Gastroesophageal sphincter (tissue), 4 donors: ENCODE measurements around the gene ICE1. TPM values are rescaled to one million over a fixed set of nuclear protein-coding genes. Genes with fewer than 3 reads are reported as not detected.

Source experiments
- ATAC-seq: fragments of 150-250 bp; one replicate; pipeline ENCODE4 v1.9.1; 2016; ENCODE audit warnings: mild to moderate bottlenecking, moderate library complexity
- H3K27ac ChIP-seq, 4 donors: fragments of 200-600 bp; sonication (generic) in 3 of 4; 1 replicate in 3 of 4; 2 replicates in 1 of 4; pipeline ENCODE4 v1.5.1; 2016 to 2019
- H3K27me3 ChIP-seq: fragments of 200-600 bp; sonication (generic); one replicate; pipeline ENCODE4 v1.5.1; 2019
- H3K36me3 ChIP-seq, 2 donors: fragments of 200-600 bp; sonication (generic); one replicate each; pipeline ENCODE4 v1.5.1; 2019; ENCODE audit warnings: control low read depth in 1 of 2
- H3K4me1 ChIP-seq, 3 donors: fragments of 200-600 bp; sonication (generic); 1 replicate in 2 of 3; 2 replicates in 1 of 3; pipeline ENCODE4 v1.5.1; 2016 to 2019; ENCODE audit warnings: control low read depth in 2 of 3
- H3K4me3 ChIP-seq, 2 donors: fragments of 200-600 bp; sonication (generic); one replicate each; pipeline ENCODE4 v1.5.1; 2019; ENCODE audit warnings: mild to moderate bottlenecking in 1 of 2, moderate library complexity in 1 of 2
- H3K9me3 ChIP-seq, 3 donors: fragments of 200-600 bp; sonication (generic); one replicate each; pipeline ENCODE4 v1.5.1; 2017 to 2019; ENCODE audit warnings: control low read depth in 2 of 3
- CTCF ChIP-seq, 4 experiments: fragments of 200-600 bp in 2 of 4; fragments of 450-650 bp in 2 of 4; sonication (generic) in 1 of 4; IDR thresholded peaks; one replicate each; pipeline ENCODE4 v1.5.1; 2017 to 2019; ENCODE audit warnings: antibody characterized with exemption in 4 of 4, mild to moderate bottlenecking in 2 of 4, moderate library complexity in 2 of 4
- EP300 ChIP-seq: sonication (generic); formaldehyde crosslinking; IDR thresholded peaks from one replicate; pipeline ENCODE4 v1.6.1; 2017; ENCODE audit warnings: antibody characterized with exemption, mild to moderate bottlenecking
- POLR2A ChIP-seq, 2 donors: fragments of 450-650 bp; IDR thresholded peaks; one replicate each; pipeline ENCODE4 v1.6.1; 2017; ENCODE audit warnings: antibody characterized with exemption in 2 of 2, mild to moderate bottlenecking in 2 of 2, moderate library complexity in 1 of 2
- POLR2AphosphoS5 ChIP-seq: sonication (generic); formaldehyde crosslinking; IDR thresholded peaks from one replicate; pipeline ENCODE4 v1.6.1; 2017; ENCODE audit warnings: antibody characterized with exemption
- WGBS, 2 donors: methylation state at CpG; one replicate each; pipeline ENCODE4 v1.1.5; 2018; ENCODE audit warnings: low coverage in 1 of 2; 5-methylcytosine and 5-hydroxymethylcytosine counted together
- total RNA-seq, 4 donors: library from RNA; depleted of rRNA; stranded (reverse); fragments of >200 nt; gene quantifications; one replicate each; pipeline ENCODE4 v1.1.0, GENCODE V29; 2016

Gene ICE1
- total RNA-seq, 4 donors from 2014 or later = 28.0 to 41.6 (median 34.7) TPM

- WGBS, 2 donors = 85 to 92% methylated on average over 1 to 5 of the region's 5 CpGs
- H3K27ac ChIP-seq = no peak overlapping the region
- ATAC-seq = no peak
- no peaks in the 10 kb centered on the region for H3K4me1 ChIP-seq
- H3K4me3 ChIP-seq = no peak overlapping the region
- no peak for TF ChIP-seq POLR2A (IDR thresholded peaks at IDR 0.05)
- no peak for TF ChIP-seq POLR2AphosphoS5
- no peak for TF ChIP-seq EP300
- no peak for TF ChIP-seq CTCF (IDR thresholded peaks at IDR 0.05)
- no peaks in the 10 kb centered on the region for H3K9me3 ChIP-seq
- no peaks in the 10 kb centered on the region for H3K27me3 ChIP-seq
- H3K36me3 ChIP-seq = peaks cover 6 to 97% of the 10 kb centered on the region in 2 donors
These were observed 34.4 kb downstream of the ICE1 start for GRCh38 chr5:5456858-5457257.

GRCh38 chr5:5460311-5460710 lies 37.8 kb downstream of the ICE1 start:
- Histone ChIP-seq H3K4me1 (no peaks in the 10 kb centered on the region), H3K9me3 (no peaks in the 10 kb centered on the region), H3K27ac (no peak overlapping the region), H3K36me3 (peaks cover 6 to 100% of the 10 kb centered on the region in 2 donors), H3K4me3 (no peak overlapping the region), H3K27me3 (no peaks in the 10 kb centered on the region)
- ATAC-seq = no peak
- TF ChIP-seq POLR2AphosphoS5 (no peak), CTCF (IDR thresholded peaks at IDR 0.05) (no peak), EP300 (no peak), POLR2A (IDR thresholded peaks at IDR 0.05) (no peak)
- WGBS, 2 donors = 72 to 77% methylated on average over 4 of the region's 4 CpGs

- Histone ChIP-seq H3K27me3 (no peaks in the 10 kb centered on the region), H3K9me3 (no peaks in the 10 kb centered on the region), H3K4me1 (no peaks in the 10 kb centered on the region), H3K36me3 (peaks cover 6 to 100% of the 10 kb centered on the region in 2 donors), H3K4me3 (no peak overlapping the region), H3K27ac (no peak overlapping the region)
- TF ChIP-seq EP300 (no peak), POLR2AphosphoS5 (no peak), CTCF (IDR thresholded peaks at IDR 0.05) (no peak), POLR2A (IDR thresholded peaks at IDR 0.05) (no peak)
- WGBS, 2 donors = 89 to 100% methylated on average over 3 to 4 of the region's 4 CpGs
- no peak for ATAC-seq
These were observed 38.5 kb downstream of the ICE1 start for GRCh38 chr5:5461012-5461411.

- no peak overlapping the region for H3K27ac ChIP-seq
- no peaks in the 10 kb centered on the region for H3K27me3 ChIP-seq
- no peaks in the 10 kb centered on the region for H3K4me1 ChIP-seq
- peaks cover 3 to 96% of the 10 kb centered on the region in 2 donors for H3K36me3 ChIP-seq
- H3K4me3 ChIP-seq = no peak overlapping the region
- no peak for ATAC-seq
- WGBS, 2 donors = 90 to 97% methylated on average over 6 to 8 of the region's 18 CpGs
- no peaks in the 10 kb centered on the region for H3K9me3 ChIP-seq
- TF ChIP-seq CTCF (IDR thresholded peaks at IDR 0.05) = no peak
- TF ChIP-seq POLR2A (IDR thresholded peaks at IDR 0.05) = no peak
- TF ChIP-seq EP300 = no peak
These were observed 41.7 kb downstream of the ICE1 start for GRCh38 chr5:5464036-5464715.

- Histone ChIP-seq H3K27me3 (no peaks in the 10 kb centered on the region), H3K4me3 (no peak overlapping the region), H3K9me3 (no peaks in the 10 kb centered on the region), H3K4me1 (no peaks in the 10 kb centered on the region), H3K36me3 (peaks cover 1 to 85% of the 10 kb centered on the region in 2 donors), H3K27ac (no peak overlapping the region)
- TF ChIP-seq POLR2A (IDR thresholded peaks at IDR 0.05) (no peak), POLR2AphosphoS5 (no peak), CTCF (IDR thresholded peaks at IDR 0.05) (no peak), EP300 (no peak)
- no peak for ATAC-seq
- WGBS, 2 donors = 89 to 91% methylated on average over 5 of the region's 5 CpGs
These were observed 43.8 kb downstream of the ICE1 start for GRCh38 chr5:5466227-5466626.
